Measurements from ENCODE around the gene FAAP20. TPM values are rescaled to one million over a fixed set of nuclear protein-coding genes. Genes with fewer than 3 reads are reported as not detected.

Gene FAAP20
- total and polyA plus RNA-seq, 9 of the 15 experiments (the other 6 are each of a cell fraction or from before 2014, with no cell fraction given) = 0.58 to 143 (median 9.9) TPM

- TF ChIP-seq RAD51 (IDR thresholded peaks at IDR 0.05; ENCODE audit: borderline replicate concordance, low read depth) (peak; percentile 11; the same call in 1 of the 2 replicates), MXD1 (CRISPR knock-in tag; IDR thresholded peaks at IDR 0.05; ENCODE audit: borderline replicate concordance, poor library complexity, severe bottlenecking) (no peak), SMAD2 (IDR thresholded peaks at IDR 0.05; ENCODE audit: low read depth, low read length) (no peak), KDM5B (IDR thresholded peaks at IDR 0.05; ENCODE audit: insufficient replicate concordance, low read depth, low read length) (peak; percentile 7), CREBBP (IDR thresholded peaks at IDR 0.05; ENCODE audit: low read depth, low read length) (no peak), RBM22 (IDR thresholded peaks at IDR 0.05; ENCODE audit: low read depth, low read length, poor library complexity, severe bottlenecking) (no peak), MYNN (IDR thresholded peaks at IDR 0.05) (no peak), MYNN (CRISPR knock-in tag; IDR thresholded peaks at IDR 0.05) (no peak), GABPA (tag; conservative IDR thresholded peaks at IDR 0.05; ENCODE audit: low read depth) (no peak), ZNF239 (CRISPR knock-in tag; IDR thresholded peaks at IDR 0.05) (no peak), NFIX (CRISPR knock-in tag; IDR thresholded peaks at IDR 0.05; ENCODE audit: low read depth) (no peak), ZNF280B (CRISPR knock-in tag; IDR thresholded peaks at IDR 0.05) (no peak), ETV1 (tag; conservative IDR thresholded peaks at IDR 0.05; ENCODE audit: low read depth) (no peak), ATF7 (IDR thresholded peaks at IDR 0.05) (0 out of 2 replicates have a peak, but pooled peaks have one; percentile 17), E2F5 (CRISPR knock-in tag; IDR thresholded peaks at IDR 0.05) (no peak), ZNF609 (CRISPR knock-in tag; IDR thresholded peaks at IDR 0.05; ENCODE audit: borderline replicate concordance) (no peak), SOX6 (IDR thresholded peaks at IDR 0.05) (no peak), ESRRA (IDR thresholded peaks at IDR 0.05; ENCODE audit: borderline replicate concordance, low read depth) (peak; percentile 58), HMGXB4 (CRISPR knock-in tag; IDR thresholded peaks at IDR 0.05) (no peak), NR2F6 (CRISPR knock-in tag; IDR thresholded peaks at IDR 0.05) (no peak)
These were observed 3.2 kb upstream of the FAAP20 start (continued) for GRCh38 chr1:2197707-2198165.
